Heart left ventricle (tissue), 16 donors: ENCODE data around the gene KIAA0408. TPM values are rescaled to one million over a fixed set of nuclear protein-coding genes. Genes with fewer than 3 reads are reported as not detected.

Source experiments
- ATAC-seq, 4 donors: fragments of 200-7000 bp; cut with Tn5 transposase; one replicate each; pipeline ENCODE4 v1.9.1; 2020 to 2022; ENCODE audit warnings: moderate library complexity in 4 of 4, mild to moderate bottlenecking in 3 of 4, moderate number of reproducible peaks in 1 of 4
- DNase-seq, 5 donors: peaks; one replicate each; pipeline ENCODE4 v3.0.0-alpha.2; 2020
- H3K27ac ChIP-seq, 12 donors: fragments of 200-600 bp; sonication (generic) in 4 of 12; one replicate each; pipeline versions ENCODE4 v1.5.0 to v1.8.0; 2016 to 2022; ENCODE audit warnings: mild to moderate bottlenecking in 2 of 12
- H3K27me3 ChIP-seq, 9 donors: fragments of 200-600 bp; sonication (generic) in 2 of 9; one replicate each; pipeline versions ENCODE4 v1.5.1 to v1.8.0; 2016 to 2022; ENCODE audit warnings: mild to moderate bottlenecking in 3 of 9
- H3K36me3 ChIP-seq, 9 donors: fragments of 200-600 bp; sonication (generic) in 2 of 9; one replicate each; pipeline versions ENCODE4 v1.5.0 to v1.8.0; 2018 to 2022; ENCODE audit warnings: mild to moderate bottlenecking in 2 of 9
- H3K4me1 ChIP-seq, 12 donors: fragments of 200-600 bp; sonication (generic) in 4 of 12; one replicate each; pipeline versions ENCODE4 v1.5.0 to v1.8.0; 2016 to 2022; ENCODE audit warnings: mild to moderate bottlenecking in 3 of 12
- H3K4me3 ChIP-seq, 12 donors: fragments of 200-600 bp; sonication (generic) in 4 of 12; one replicate each; pipeline versions ENCODE4 v1.5.0 to v1.8.0; 2017 to 2022; ENCODE audit warnings: mild to moderate bottlenecking in 9 of 12, moderate library complexity in 4 of 12
- H3K9me3 ChIP-seq, 12 donors: fragments of 200-600 bp; sonication (generic) in 4 of 12; one replicate each; pipeline versions ENCODE4 v1.5.0 to v1.8.0; 2016 to 2022; ENCODE audit warnings: mild to moderate bottlenecking in 1 of 12
- POLR2A ChIP-seq, 2 donors: fragments of 450-650 bp; IDR thresholded peaks; one replicate each; pipeline ENCODE4 v1.6.1; 2017; ENCODE audit warnings: antibody characterized with exemption in 2 of 2, mild to moderate bottlenecking in 2 of 2, moderate library complexity in 2 of 2
- WGBS, 4 donors: extraction: QIAGEN DNeasy Blood & Tissue Kit in 2 of 4; methylation state at CpG; one replicate each; pipeline versions ENCODE4 v1.1.5 to v1.1.7; 2013 to 2018; 5-methylcytosine and 5-hydroxymethylcytosine counted together
- intact Hi-C, 10 donors: fragments of 100-400 bp; cut with DNase I; formaldehyde crosslinking; loops; one replicate each; pipeline versions ENCODE4 v1.11.1 to v1.14.2; 2022
- polyA plus RNA-seq, 2 donors: library from polyadenylated mRNA; stranded (reverse); fragments of 200-250 nt; gene quantifications; one replicate each; pipeline ENCODE4 v1.2.3, GENCODE V29; 2013
- total RNA-seq, 9 donors: library from RNA; depleted of rRNA in 2 of 9; stranded (reverse); fragments of >200 nt in 2 of 9; fragmentation: NEBNext Ultra II Directional in 3 of 9; extraction: Animal tissue kit (Norgen Biotek cat#: 25700) in 3 of 9; gene quantifications; one replicate each; pipeline versions ENCODE4 v1.1.0 to v1.2.4, GENCODE V29; 2016 to 2023
- TF ChIP-seq, protein P1 (sequence below), 12 donors: fragments of 200-600 bp; sonication (generic) in 4 of 12; IDR thresholded peaks; one replicate each; pipeline versions ENCODE4 v1.5.0 to v1.8.0; 2018 to 2022; ENCODE audit warnings: antibody characterized with exemption in 12 of 12, mild to moderate bottlenecking in 5 of 12
- donor health status: ischemic (EF 13 %, LVEDD 7.1; RV severe dilation, severe dysfunction).
- donor health status: healthy with polysubstance abuse.
- donor health status: DM: no; HTN: yes; CAD: no.
- donor health status: DM: no; HTN: no; CAD: no.
- donor health status: ischemic (EF 25% LVEDD 6.9; RV normal size, moderate dysfunction).
- donor health status: ischemic (EF 25% LVEDD 5.7; RV mildly dilated, moderate dysfunction).
- donor health status: healthy.
- donor health status: DM: yes; HTN: yes; CAD: no.
- donor health status: ischemic (EF 35%, LVEDD 5.7; RV mildly dilated, moderate dysfunction).
- donor health status: nonischemic (EF 11% LVEDD 7.7; RV severe dilation, severe dysfunction).
- donor health status: DM: yes; HTN: yes; CAD: no.
- donor health status: PGD.
- donor health status: ischemic (EF 29% LVEDD 5.4; RV normal size, mild dysfunction).
- donor health status: nonischemic (EF 23%, LVEDD 6.1; RV moderate dilation, normal function).

Gene KIAA0408
- total and polyA plus RNA-seq, 11 donors = 0.28 to 3.3 (median 1.1) TPM

DNA sequence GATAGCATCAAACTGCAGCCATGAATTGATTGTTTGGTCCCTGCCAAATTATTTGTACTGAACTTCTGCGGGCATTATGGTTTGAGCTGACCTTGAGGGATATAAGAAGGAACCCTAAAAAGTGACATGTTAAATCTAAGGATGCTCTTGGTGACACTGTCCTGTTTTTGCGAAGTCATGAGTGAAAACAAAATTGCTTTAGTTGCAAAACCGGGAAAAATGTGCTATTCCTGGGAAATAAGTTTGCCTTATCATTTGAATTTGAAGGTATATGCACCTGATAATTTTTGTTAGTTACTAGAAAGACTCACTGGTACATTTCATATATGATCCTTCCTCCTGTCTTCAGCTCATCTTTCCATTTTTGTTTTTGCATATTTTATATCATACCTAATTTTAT, 7.8 kb downstream of the KIAA0408 start:
- no peaks in the 10 kb centered on the region for H3K9me3 ChIP-seq
- no peaks in the 10 kb centered on the region for H3K27me3 ChIP-seq
- ATAC-seq = no peak
- DNase-seq = no peak
- 85 to 92% (median 90%) methylated on average over 3 of the region's 3 CpGs for WGBS, 4 donors
- intact Hi-C loops = no loop called here
- TF ChIP-seq, protein P1, sequence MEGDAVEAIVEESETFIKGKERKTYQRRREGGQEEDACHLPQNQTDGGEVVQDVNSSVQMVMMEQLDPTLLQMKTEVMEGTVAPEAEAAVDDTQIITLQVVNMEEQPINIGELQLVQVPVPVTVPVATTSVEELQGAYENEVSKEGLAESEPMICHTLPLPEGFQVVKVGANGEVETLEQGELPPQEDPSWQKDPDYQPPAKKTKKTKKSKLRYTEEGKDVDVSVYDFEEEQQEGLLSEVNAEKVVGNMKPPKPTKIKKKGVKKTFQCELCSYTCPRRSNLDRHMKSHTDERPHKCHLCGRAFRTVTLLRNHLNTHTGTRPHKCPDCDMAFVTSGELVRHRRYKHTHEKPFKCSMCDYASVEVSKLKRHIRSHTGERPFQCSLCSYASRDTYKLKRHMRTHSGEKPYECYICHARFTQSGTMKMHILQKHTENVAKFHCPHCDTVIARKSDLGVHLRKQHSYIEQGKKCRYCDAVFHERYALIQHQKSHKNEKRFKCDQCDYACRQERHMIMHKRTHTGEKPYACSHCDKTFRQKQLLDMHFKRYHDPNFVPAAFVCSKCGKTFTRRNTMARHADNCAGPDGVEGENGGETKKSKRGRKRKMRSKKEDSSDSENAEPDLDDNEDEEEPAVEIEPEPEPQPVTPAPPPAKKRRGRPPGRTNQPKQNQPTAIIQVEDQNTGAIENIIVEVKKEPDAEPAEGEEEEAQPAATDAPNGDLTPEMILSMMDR (IDR thresholded peaks at IDR 0.05) = no peak
- TF ChIP-seq POLR2A (IDR thresholded peaks at IDR 0.05) = no peak
- H3K36me3 ChIP-seq = peaks cover 0 to 22% (median 0%) of the 10 kb centered on the region in 9 donors
- H3K27ac ChIP-seq = no peak overlapping the region
- H3K4me3 ChIP-seq = no peak overlapping the region
- H3K4me1 ChIP-seq = no peaks in the 10 kb centered on the region

DNA sequence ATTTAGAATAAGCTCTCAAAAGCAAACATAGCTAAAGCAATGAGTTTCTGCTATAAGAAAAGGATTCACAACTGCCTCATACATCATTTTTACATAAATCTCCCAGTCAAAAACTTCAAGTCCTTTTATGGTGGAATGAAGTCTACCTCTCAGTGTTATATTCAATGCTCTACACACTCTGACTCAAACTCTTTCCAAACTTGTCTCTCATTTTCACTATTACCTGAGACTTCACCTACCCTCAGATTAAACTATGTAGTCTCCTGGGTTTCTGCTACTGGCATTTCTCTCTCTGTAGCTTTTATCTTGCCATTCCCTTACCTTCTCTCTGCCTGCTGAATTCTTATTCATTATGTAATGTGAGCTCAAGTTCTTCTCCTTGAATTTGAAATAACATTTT, 11.4 kb downstream of the KIAA0408 start:
- no peaks in the 10 kb centered on the region for H3K9me3 ChIP-seq
- no peak overlapping the region for H3K27ac ChIP-seq
- DNase-seq = no peak
- no peak for ATAC-seq
- TF ChIP-seq, protein P1 (IDR thresholded peaks at IDR 0.05) = no peak
- TF ChIP-seq POLR2A (IDR thresholded peaks at IDR 0.05) = no peak
- peaks cover 0 to 28% (median 0%) of the 10 kb centered on the region in 9 donors for H3K36me3 ChIP-seq
- no peak overlapping the region for H3K4me3 ChIP-seq
- H3K27me3 ChIP-seq = no peaks in the 10 kb centered on the region
- intact Hi-C loops = no loop called here
- no peaks in the 10 kb centered on the region for H3K4me1 ChIP-seq

DNA sequence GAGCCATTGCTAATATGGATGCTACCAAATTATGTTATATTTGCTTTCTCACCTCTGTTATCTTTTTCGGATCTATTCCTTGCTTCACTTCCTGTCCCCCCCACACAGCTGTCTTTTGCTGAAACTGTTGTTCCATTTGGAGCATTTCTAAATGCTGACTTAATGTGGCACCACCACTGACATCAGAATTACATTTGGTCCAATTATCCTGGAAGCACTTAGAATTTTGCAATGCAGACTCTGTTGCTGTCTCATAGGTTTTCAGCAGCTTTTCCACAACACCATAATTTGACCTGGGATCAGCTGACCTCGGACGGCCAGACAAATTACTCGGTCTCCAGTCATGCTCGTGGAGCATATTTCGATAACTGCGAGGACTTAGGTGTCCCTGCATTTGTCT, 12.8 kb downstream of the KIAA0408 start:
- Histone ChIP-seq H3K27ac (no peak overlapping the region), H3K4me3 (no peak overlapping the region), H3K9me3 (no peaks in the 10 kb centered on the region), H3K36me3 (peaks cover 0 to 28% (median 0%) of the 10 kb centered on the region in 9 donors), H3K4me1 (no peaks in the 10 kb centered on the region), H3K27me3 (no peaks in the 10 kb centered on the region)
- no peak for ATAC-seq
- WGBS, 4 donors = 82 to 89% (median 87%) methylated on average over 7 of the region's 7 CpGs
- no peak for DNase-seq
- intact Hi-C loops = no loop called here
- TF ChIP-seq, protein P1 (IDR thresholded peaks at IDR 0.05) = no peak
- TF ChIP-seq POLR2A (IDR thresholded peaks at IDR 0.05) = no peak

DNA sequence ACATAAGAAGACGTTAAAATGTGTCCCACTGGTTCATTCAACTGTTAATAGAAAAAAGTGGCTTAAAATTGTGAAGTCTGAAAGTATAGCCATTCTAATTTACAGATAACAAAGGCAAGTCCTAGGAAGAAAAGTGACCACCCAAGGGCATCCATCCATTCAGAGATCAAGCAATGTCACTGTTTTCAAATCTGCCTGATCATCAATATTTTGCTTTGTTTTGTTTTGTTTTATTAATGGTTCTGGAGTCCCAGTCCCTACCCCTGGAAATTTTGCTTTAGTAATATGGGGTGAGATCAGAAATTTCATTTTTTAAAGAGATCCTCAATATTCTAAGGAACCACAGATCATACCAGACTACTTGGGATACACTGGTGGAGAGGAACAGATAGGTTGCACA, 17.3 kb downstream of the KIAA0408 start:
- Histone ChIP-seq H3K9me3 (no peaks in the 10 kb centered on the region), H3K27me3 (no peaks in the 10 kb centered on the region), H3K27ac (no peak overlapping the region), H3K4me3 (no peak overlapping the region), H3K4me1 (no peaks in the 10 kb centered on the region), H3K36me3 (peaks cover 0 to 12% (median 0%) of the 10 kb centered on the region in 9 donors)
- intact Hi-C loops = no loop called here
- ATAC-seq = no peak
- WGBS, 4 donors = 71 to 79% (median 75%) methylated on average over 1 of the region's 1 CpG
- DNase-seq = no peak
- TF ChIP-seq, protein P1 (IDR thresholded peaks at IDR 0.05) = no peak
- no peak for TF ChIP-seq POLR2A (IDR thresholded peaks at IDR 0.05)
